Epidermal melanocyte (primary cell): Measurements from ENCODE around the gene CDK8.
"Not testable (repeated sequence)": the region's sequence is repeated elsewhere in the genome, so short reads cannot be mapped to it uniquely, and the experiment has no call there.

Experiments used
- DNase-seq: peaks from one replicate; pipeline ENCODE4 v3.0.0; 2011; ENCODE audit warnings: low spot score; ENCODE audit not compliant: insufficient read length

CDK8 gene

GRCh38 chr13:26312019-26312418 is 58.1 kb downstream of the CDK8 start:
- not testable (repeated sequence) for DNase-seq

GRCh38 chr13:26316095-26316494 is 62.2 kb downstream of the CDK8 start:
- not testable (repeated sequence) for DNase-seq

- no peak for DNase-seq
These were observed 66.8 kb downstream of the CDK8 start for GRCh38 chr13:26320766-26321165.

GRCh38 chr13:26323127-26323526 is 69.2 kb downstream of the CDK8 start:
- DNase-seq, result no peak

GRCh38 chr13:26323764-26324163 is 69.8 kb downstream of the CDK8 start:
- DNase-seq, result no peak

GRCh38 chr13:26324294-26324693 is 70.4 kb downstream of the CDK8 start:
- no peak for DNase-seq

- no peak for DNase-seq
These were observed 70.9 kb downstream of the CDK8 start for GRCh38 chr13:26324867-26325266.

- no peak for DNase-seq
These were observed 71.9 kb downstream of the CDK8 start for GRCh38 chr13:26325876-26326275.

- DNase-seq, result no peak
These were observed 72.6 kb downstream of the CDK8 start for GRCh38 chr13:26326562-26326961.

GRCh38 chr13:26327940-26328725 is 74.2 kb downstream of the CDK8 start:
- no peak for DNase-seq

- no peak for DNase-seq
These were observed 81.2 kb downstream of the CDK8 start for GRCh38 chr13:26335158-26335557.

- DNase-seq, result no peak
These were observed 86.9 kb downstream of the CDK8 start for GRCh38 chr13:26340807-26341206.

GRCh38 chr13:26342898-26343297 is 89.0 kb downstream of the CDK8 start:
- DNase-seq, result no peak

- no peak for DNase-seq
These were observed 89.9 kb downstream of the CDK8 start for GRCh38 chr13:26343816-26344215.

GRCh38 chr13:26344980-26345379 is 91.1 kb downstream of the CDK8 start:
- no peak for DNase-seq

GRCh38 chr13:26348966-26349365 is 95.0 kb downstream of the CDK8 start:
- DNase-seq, result no peak

- DNase-seq, result no peak
These were observed 108.3 kb downstream of the CDK8 start for GRCh38 chr13:26362261-26362660.

GRCh38 chr13:26370553-26370952 is 116.6 kb downstream of the CDK8 start:
- no peak for DNase-seq

GRCh38 chr13:26372747-26373146 is 118.8 kb downstream of the CDK8 start:
- DNase-seq, result no peak

GRCh38 chr13:26376430-26376829 is 122.5 kb downstream of the CDK8 start:
- DNase-seq, result no peak

- DNase-seq, result no peak
These were observed 123.1 kb downstream of the CDK8 start for GRCh38 chr13:26377038-26377437.

GRCh38 chr13:26378116-26378515 is 124.2 kb downstream of the CDK8 start:
- no peak for DNase-seq

GRCh38 chr13:26379831-26380230 is 125.9 kb downstream of the CDK8 start:
- DNase-seq, result no peak

- DNase-seq, result no peak
These were observed 127.0 kb downstream of the CDK8 start for GRCh38 chr13:26380930-26381329.
